GM12873 (cell line): ENCODE data around the gene CPNE5.

Source experiments
- TF ChIP-seq, protein P1 (sequence below): IDR thresholded peaks from 2 replicates; pipeline ENCODE4 v1.5.1; 2012; ENCODE audit warnings: low read depth, mild to moderate bottlenecking, moderate library complexity, low read length, control low read depth; ENCODE audit not compliant: insufficient read depth; ENCODE audit errors: missing control alignments

The CPNE5 gene

DNA sequence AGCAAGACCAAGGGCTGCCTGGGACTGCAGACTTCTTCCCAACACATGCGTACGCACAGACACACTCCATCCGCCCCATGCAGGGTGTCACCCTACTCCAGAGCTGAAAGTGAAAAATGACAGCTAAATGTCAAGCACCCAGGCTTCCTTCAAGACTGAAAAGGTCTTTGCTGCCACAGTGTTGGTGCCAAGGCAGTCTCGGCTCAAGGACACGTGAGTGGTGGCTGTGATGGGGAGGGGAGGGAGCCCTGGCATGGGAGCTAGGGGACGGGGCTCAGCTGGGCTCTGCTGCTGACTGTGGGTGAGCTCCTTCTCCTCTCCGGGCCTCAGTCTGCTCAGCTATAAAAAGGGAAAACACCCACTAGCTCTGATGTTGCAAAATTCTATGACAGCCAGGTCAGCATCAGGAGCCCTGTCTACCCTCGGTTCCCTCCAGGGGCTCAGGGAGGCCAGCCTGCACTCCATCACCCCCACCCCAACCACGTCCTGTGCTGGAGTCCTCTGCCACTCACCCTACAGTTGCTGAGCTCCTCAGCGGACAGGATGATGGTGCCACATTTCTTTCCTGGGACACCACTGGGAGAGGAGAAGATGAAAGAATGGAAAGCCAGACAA lies 47.6 kb downstream of the CPNE5 start:
- TF ChIP-seq, protein P1, sequence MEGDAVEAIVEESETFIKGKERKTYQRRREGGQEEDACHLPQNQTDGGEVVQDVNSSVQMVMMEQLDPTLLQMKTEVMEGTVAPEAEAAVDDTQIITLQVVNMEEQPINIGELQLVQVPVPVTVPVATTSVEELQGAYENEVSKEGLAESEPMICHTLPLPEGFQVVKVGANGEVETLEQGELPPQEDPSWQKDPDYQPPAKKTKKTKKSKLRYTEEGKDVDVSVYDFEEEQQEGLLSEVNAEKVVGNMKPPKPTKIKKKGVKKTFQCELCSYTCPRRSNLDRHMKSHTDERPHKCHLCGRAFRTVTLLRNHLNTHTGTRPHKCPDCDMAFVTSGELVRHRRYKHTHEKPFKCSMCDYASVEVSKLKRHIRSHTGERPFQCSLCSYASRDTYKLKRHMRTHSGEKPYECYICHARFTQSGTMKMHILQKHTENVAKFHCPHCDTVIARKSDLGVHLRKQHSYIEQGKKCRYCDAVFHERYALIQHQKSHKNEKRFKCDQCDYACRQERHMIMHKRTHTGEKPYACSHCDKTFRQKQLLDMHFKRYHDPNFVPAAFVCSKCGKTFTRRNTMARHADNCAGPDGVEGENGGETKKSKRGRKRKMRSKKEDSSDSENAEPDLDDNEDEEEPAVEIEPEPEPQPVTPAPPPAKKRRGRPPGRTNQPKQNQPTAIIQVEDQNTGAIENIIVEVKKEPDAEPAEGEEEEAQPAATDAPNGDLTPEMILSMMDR, result no peak

DNA sequence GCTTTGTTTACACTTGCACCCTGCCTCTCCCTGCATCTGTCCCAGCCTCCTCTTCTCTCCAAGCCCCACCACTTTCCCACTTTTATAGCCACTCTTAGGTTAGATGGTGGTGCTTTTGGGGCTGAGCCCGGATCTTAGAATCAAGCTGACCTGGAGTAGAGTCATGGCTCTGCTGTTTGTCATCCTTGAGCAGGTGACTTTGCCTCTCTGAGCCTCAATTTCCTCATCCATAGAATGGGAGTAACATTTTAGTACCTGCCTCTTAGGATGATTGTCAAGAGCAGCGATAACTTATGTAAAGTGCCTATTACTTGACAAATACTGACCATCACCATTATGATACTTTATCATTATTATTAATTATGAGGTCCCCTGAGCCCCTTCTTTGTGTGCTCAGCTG lies 48.2 kb downstream of the CPNE5 start:
- TF ChIP-seq, protein P1, result no peak

DNA sequence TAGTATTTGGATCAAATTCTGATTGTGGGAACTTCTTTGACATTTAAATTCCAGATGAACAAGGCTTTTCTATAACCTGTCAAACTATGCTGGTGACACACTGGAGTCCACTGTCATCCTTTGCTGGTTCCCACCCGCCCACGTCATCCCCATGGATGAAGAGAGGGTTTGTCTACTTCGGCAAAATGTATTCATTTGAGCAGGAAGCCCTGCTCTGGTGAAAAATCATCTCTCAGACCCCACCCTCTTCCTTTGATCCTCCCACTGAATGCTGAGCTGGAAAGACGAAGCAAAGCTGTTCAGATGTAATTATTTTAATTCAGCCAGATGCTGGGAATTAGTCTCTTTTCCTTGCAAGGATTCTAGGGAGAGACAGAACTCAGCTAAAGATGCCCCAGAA lies 50.5 kb downstream of the CPNE5 start:
- TF ChIP-seq, protein P1, result no peak

DNA sequence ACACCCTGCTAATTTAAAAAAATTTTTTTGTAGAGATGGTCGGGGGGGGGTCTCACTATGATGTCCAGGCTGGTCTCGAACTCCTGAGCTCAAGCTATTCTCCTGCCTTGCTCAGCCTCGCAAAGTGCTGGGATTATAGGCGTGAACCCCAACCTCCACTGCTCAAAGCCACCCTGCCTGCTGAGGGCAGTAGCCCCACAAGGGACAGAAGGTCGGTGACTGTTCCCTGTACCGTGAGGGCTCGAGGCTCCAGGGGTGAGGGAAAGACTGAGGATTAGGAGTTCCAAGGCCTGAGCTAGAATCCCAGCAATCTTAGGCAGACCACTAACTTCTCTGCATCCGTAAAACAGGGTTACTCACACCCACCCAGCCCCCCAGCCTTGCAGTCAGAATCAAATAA lies 51.1 kb downstream of the CPNE5 start:
- TF ChIP-seq, protein P1, result no peak

DNA sequence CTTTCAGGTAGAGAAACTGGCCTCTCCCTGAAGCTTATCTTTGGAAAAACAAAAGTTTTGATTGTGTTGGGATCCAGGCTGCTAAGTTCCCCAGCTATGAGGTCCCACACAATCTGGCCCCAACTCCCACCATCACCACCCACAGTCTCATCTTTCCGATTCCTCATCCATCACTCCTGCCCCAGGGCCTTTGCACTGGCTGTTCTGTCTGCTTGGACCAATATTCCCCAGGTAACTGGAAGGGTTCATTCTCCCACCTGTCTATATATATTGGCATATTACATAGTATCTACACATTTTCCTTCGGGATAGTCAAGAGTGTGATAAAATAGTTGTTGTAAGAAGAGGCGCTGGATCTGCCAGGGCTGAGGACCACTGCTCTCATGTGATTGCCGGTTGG lies 52.0 kb downstream of the CPNE5 start:
- TF ChIP-seq, protein P1, result no peak

DNA sequence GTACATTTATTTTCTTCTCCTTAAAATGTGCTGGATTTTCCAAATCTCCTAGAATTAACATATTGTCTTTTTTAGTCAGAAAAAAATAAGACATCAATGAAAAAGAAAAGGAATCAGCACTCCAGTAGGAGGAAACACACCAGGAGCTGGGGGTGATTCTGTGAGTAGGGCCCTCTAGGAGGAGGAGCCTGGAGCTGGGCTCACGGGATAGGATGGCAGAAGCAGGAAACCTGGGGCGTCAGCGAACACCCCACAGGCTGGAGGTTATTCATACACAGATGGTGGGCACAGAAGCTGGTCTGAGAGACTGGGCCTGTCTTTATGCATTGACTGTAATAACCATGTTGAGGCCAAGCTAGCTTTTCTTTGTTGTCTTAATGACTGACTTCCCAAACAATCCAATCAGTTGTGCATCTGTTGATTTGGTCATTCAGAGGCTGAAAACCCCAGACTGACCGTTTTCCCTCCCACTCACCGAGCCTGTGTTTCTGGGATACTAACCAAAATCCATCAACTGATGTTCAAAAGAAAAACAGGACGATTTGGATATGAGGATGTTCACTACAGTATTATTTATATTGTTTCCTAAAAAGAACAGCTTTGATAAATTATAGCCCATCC lies 53.1 kb downstream of the CPNE5 start:
- TF ChIP-seq, protein P1, result no peak

DNA sequence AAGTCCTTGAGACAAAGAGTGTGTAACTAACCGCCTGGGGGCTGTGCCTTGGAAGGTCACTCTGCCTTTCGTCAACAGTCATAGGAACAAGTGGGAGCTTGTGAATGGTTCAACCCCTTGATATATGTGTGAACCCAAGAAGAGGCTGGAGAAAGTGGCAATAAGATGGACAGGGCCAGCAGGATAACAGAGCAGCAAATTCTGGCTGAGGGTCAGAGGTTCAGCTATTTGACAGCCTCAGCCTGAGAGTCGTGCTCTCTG lies 54.9 kb downstream of the CPNE5 start:
- TF ChIP-seq, protein P1, result no peak
